ENCODE measurements around the gene SLC26A1.

DNA sequence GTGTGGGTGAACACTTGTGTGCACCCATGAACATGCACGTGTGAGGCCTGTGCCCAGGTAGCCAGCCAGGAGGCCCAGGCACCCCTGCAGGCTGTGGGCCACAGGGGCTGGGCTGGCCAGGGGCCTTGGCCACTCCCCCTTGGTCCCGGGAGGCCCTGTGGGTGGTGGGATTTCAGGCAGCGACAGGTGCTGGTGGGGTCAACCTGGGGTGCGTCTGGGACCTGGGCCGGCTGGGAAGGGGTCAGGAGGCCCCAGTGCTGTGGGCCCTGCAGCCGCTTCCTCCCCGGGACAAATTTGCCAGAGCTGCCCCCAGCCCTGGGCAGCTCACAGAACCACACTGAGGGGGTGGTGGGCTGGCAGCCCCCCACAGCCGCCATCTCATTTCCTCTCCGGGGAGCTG, 26.1 kb upstream of the SLC26A1 start:
- TF ChIP-seq, protein P1, sequence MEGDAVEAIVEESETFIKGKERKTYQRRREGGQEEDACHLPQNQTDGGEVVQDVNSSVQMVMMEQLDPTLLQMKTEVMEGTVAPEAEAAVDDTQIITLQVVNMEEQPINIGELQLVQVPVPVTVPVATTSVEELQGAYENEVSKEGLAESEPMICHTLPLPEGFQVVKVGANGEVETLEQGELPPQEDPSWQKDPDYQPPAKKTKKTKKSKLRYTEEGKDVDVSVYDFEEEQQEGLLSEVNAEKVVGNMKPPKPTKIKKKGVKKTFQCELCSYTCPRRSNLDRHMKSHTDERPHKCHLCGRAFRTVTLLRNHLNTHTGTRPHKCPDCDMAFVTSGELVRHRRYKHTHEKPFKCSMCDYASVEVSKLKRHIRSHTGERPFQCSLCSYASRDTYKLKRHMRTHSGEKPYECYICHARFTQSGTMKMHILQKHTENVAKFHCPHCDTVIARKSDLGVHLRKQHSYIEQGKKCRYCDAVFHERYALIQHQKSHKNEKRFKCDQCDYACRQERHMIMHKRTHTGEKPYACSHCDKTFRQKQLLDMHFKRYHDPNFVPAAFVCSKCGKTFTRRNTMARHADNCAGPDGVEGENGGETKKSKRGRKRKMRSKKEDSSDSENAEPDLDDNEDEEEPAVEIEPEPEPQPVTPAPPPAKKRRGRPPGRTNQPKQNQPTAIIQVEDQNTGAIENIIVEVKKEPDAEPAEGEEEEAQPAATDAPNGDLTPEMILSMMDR (IDR thresholded peaks at IDR 0.05 in 4 of 5, conservative IDR thresholded peaks at IDR 0.05 in 1 of 5): no peak
- no peak for TF ChIP-seq POLR2A (IDR thresholded peaks at IDR 0.05)

Data from gastrocnemius medialis (tissue), 4 donors.